ENCODE data around the gene LYPD8. TPM values are rescaled to one million over a fixed set of nuclear protein-coding genes. Genes with fewer than 3 reads are reported as not detected.

Gene LYPD8
- total and polyA plus RNA-seq, 2 of the 8 experiments (the other 6 are each of a cell fraction or from before 2014, with no cell fraction given), result not detected

- Histone ChIP-seq H3K23ac (ENCODE audit: insufficient read length) (no peak overlapping the region), H3K23me2 (ENCODE audit: low read depth, low read length) (no peaks in the 10 kb centered on the region), H3K27me3 (replicated peaks in 1 of 4; ENCODE audit: control insufficient read depth in 3 of 4, extremely low read depth in 1 of 4, insufficient read depth in 3 of 4, low read length in 3 of 4) (no peaks in the 10 kb centered on the region), H3K9ac (replicated peaks in 1 of 4; ENCODE audit: extremely low read depth in 1 of 4, low read depth in 3 of 4, low read length in 3 of 4) (no peak overlapping the region), H2AK5ac (ENCODE audit: low read depth, low read length) (no peak overlapping the region), H2BK5ac (ENCODE audit: low read depth, low read length) (no peak overlapping the region), H3K9me3 (ENCODE audit: insufficient read depth in 2 of 2, low read depth in 1 of 2, low read length in 1 of 2) (peaks cover 63 to 75% of the 10 kb centered on the region in 2 experiments), H4K8ac (ENCODE audit: extremely low read depth, insufficient read depth, low read length) (no peak overlapping the region), H3K18ac (ENCODE audit: extremely low read depth, low read length) (no peak overlapping the region), H3K4me2 (ENCODE audit: insufficient read depth in 1 of 2, low read depth in 2 of 2, low read length in 2 of 2) (no peak overlapping the region), H2BK15ac (ENCODE audit: low read length) (no peak overlapping the region), H4K5ac (ENCODE audit: insufficient read length, low read depth, low read length) (no peak overlapping the region), H2AFZ (ENCODE audit: low read length) (no peak overlapping the region), H2BK12ac (ENCODE audit: low read depth, low read length) (no peak overlapping the region), H4K91ac (replicated peaks; ENCODE audit: insufficient read length, low read length) (no peak overlapping the region), H3K4me1 (replicated peaks in 1 of 4; ENCODE audit: control insufficient read depth in 3 of 4, insufficient read depth in 4 of 4, low read length in 3 of 4) (no peaks in the 10 kb centered on the region), H3K79me1 (ENCODE audit: low read depth, low read length) (no peaks in the 10 kb centered on the region), H3K14ac (ENCODE audit: insufficient read length) (no peak overlapping the region), H3K4me3 (ENCODE audit: extremely low read depth in 1 of 4, insufficient read depth in 2 of 4, low read depth in 3 of 4, low read length in 4 of 4) (no peak overlapping the region), H3K56ac (replicated peaks; ENCODE audit: insufficient read length, low read depth, low read length) (no peak overlapping the region), H2BK120ac (replicated peaks; ENCODE audit: low read depth, low read length) (no peak overlapping the region), H3K79me2 (ENCODE audit: control insufficient read depth in 1 of 2, insufficient read depth in 2 of 2, low read length in 2 of 2) (no peaks in the 10 kb centered on the region), H3K4ac (replicated peaks; ENCODE audit: insufficient read length, low read depth, low read length) (no peak overlapping the region), H3K36me3 (ENCODE audit: control insufficient read depth in 2 of 4, insufficient read depth in 4 of 4, low read length in 3 of 4) (no peaks in the 10 kb centered on the region; a peak in 1 of 8 replicates), H2BK20ac (ENCODE audit: low read length) (no peak overlapping the region), H4K20me1 (replicated peaks in 1 of 2; ENCODE audit: control insufficient read depth in 1 of 2, insufficient read depth in 2 of 2, low read length in 2 of 2) (no peaks in the 10 kb centered on the region), H3K27ac (ENCODE audit: low read depth, low read length) (no peak overlapping the region)
- WGBS, 2 experiments (ENCODE audit: extremely low coverage in 1 of 2, insufficient coverage in 1 of 2, insufficient read length in 1 of 2, insufficient replicate concordance in 2 of 2, low coverage in 1 of 2, low lambda C conversion rate in 2 of 2, missing lambda C conversion rate in 1 of 2), result 69% methylated on average over 3 of the region's 3 CpGs; no CpG with 5 or more reads in 1 of the 2 experiments
- FAIRE-seq, result no peak
- ChIA-PET POLR2A (ENCODE audit: partially characterized antibody) (no interaction called here), CTCF (ENCODE audit: partially characterized antibody) (no interaction called here)
- no peak for DNase-seq (ENCODE audit: low read depth in 1 of 2, low spot score in 2 of 2)
- TF ChIP-seq RAD21 (IDR thresholded peaks at IDR 0.05 in 1 of 2, conservative IDR thresholded peaks at IDR 0.05 in 1 of 2; ENCODE audit: low read depth in 2 of 2, low read length in 2 of 2), result no peak
- no peak for TF ChIP-seq SP1 (IDR thresholded peaks at IDR 0.05; ENCODE audit: low read depth, low read length)
- no peak for TF ChIP-seq CHD1 (IDR thresholded peaks at IDR 0.05; ENCODE audit: low read depth, low read length)
- TF ChIP-seq RNF2 (IDR thresholded peaks at IDR 0.05; ENCODE audit: borderline replicate concordance, low read depth, low read length, missing control alignments, poor library complexity, severe bottlenecking), result no peak
- no peak for TF ChIP-seq RBBP5 (IDR thresholded peaks at IDR 0.05; ENCODE audit: borderline replicate concordance, low read depth, low read length)
- TF ChIP-seq SIX5 (IDR thresholded peaks at IDR 0.05; ENCODE audit: low read depth, low read length), result no peak
- TF ChIP-seq KDM1A (IDR thresholded peaks at IDR 0.05; ENCODE audit: borderline replicate concordance, low read length), result no peak
- no peak for TF ChIP-seq SIRT6 (IDR thresholded peaks at IDR 0.05; ENCODE audit: low read length)
- no peak for TF ChIP-seq EGR1 (IDR thresholded peaks at IDR 0.05; ENCODE audit: borderline replicate concordance, low read depth, low read length)
- no peak for TF ChIP-seq CBX8 (IDR thresholded peaks at IDR 0.05; ENCODE audit: borderline replicate concordance, low read depth, low read length)
- TF ChIP-seq E2F6 (IDR thresholded peaks at IDR 0.05), result no peak
- TF ChIP-seq TCF12 (IDR thresholded peaks at IDR 0.05; ENCODE audit: low read depth, low read length), result no peak
- no peak for TF ChIP-seq CREB1 (IDR thresholded peaks at IDR 0.05)
- no peak for TF ChIP-seq PHF8 (conservative IDR thresholded peaks at IDR 0.05; ENCODE audit: low read depth, low read length)
Observed at GRCh38 chr1:248696261-248696660, 59.3 kb downstream of the LYPD8 start.

Data from H1 (cell line).